ENCODE data around the gene UNC45B. TPM values are rescaled to one million over a fixed set of nuclear protein-coding genes. Genes with fewer than 3 reads are reported as not detected.

UNC45B gene
- total and polyA plus RNA-seq, 2 of the 4 experiments (the other 2 are of a cell fraction), result not detected

DNA sequence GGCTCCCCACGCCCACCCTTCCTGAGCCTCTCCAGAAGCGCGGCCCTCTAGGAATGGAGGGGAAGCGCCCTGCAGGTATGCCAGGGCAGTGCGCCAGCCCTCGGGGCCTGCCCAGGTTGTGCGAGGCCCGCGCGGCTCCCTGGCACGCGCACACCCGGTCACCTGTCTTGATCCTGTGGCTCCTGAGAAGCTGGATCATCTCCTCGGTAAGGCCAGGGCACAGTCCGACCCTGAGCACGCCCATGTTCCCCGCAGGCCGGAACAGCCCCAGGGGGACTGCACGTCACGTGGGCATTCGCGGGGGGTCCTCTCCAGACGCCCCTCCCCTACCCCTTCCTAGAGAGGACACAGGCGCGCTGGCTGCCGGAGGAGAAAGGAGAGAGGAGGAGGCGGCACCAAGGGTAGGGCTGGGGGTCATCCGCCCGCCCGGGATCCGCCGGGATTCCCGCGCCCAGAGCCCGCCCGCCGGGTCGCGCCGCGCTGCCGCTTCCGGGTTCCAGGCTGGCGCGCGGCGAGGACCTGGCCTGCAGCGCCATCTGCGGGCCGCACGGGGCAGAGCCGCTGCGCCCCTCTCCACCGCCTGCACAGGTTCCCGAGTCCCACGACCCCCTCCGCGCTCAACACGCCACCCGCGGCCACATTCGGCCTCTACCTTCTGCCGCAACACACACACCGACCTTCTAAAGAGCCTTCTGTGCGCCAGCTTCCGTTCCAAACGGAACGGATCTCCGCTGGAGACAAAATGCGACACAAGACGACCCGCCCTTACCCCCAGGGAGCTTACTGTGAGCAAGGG lies 28.0 kb upstream of the UNC45B start, which contains the start of gene RAD51D:
TSS of gene RAD51D (minus strand) at position 491 of the 796 bp plus-strand sequence. CDS start at position 244, 247 bp downstream.
- Histone ChIP-seq H3K79me1 (ENCODE audit: low read depth in 1 of 2, low read length in 2 of 2) (peaks cover 23 to 38% of the 10 kb centered on the region in 2 experiments), H2BK120ac (ENCODE audit: low read depth, low read length) (peak within 1 kb of the TSS; percentile 84), H3K4ac (ENCODE audit: low read depth, low read length) (peak within 1 kb of the TSS; percentile 91), H3K18ac (ENCODE audit: low read depth, low read length) (peak within 1 kb of the TSS; percentile 48; the same call in 1 of the 2 replicates), H3K9me1 (ENCODE audit: insufficient read depth, low read length) (peaks cover 9% of the 10 kb centered on the region; the same call in 1 of the 2 replicates), H4K20me1 (ENCODE audit: insufficient read depth, low read length) (no peaks in the 10 kb centered on the region), H3K23ac (ENCODE audit: low read depth, low read length) (peak within 1 kb of the TSS; percentile 89), H2AK5ac (ENCODE audit: low read depth, low read length) (peak within 1 kb of the TSS; percentile 75), H3K36me3 (ENCODE audit: control insufficient read depth, insufficient read depth, low read length) (peaks cover 5% of the 10 kb centered on the region; the same call in 1 of the 2 replicates), H2BK15ac (ENCODE audit: low read depth, low read length) (peak within 1 kb of the TSS; percentile 10; the same call in 1 of the 3 replicates), H3K9ac (ENCODE audit: low read depth, low read length) (peak within 1 kb of the TSS; percentile 78), H3K56ac (ENCODE audit: extremely low read depth, insufficient read depth, low read length) (peak within 1 kb of the TSS; percentile 28; the same call in 1 of the 2 replicates), H4K91ac (ENCODE audit: insufficient read depth, low read depth, low read length) (peak within 1 kb of the TSS; percentile 86), H4K5ac (ENCODE audit: low read depth, low read length) (peak within 1 kb of the TSS; percentile 72), H3K4me1 (ENCODE audit: control insufficient read depth, insufficient read depth, low read length) (peaks cover 6% of the 10 kb centered on the region), H3K9me3 (ENCODE audit: control insufficient read depth, insufficient read depth, low read length) (no peaks in the 10 kb centered on the region), H2BK5ac (ENCODE audit: low read depth, low read length, poor library complexity, severe bottlenecking) (peak within 1 kb of the TSS; percentile 27), H3K4me3 (ENCODE audit: insufficient read depth, low read depth, low read length) (peak within 1 kb of the TSS; percentile 61), H3K4me2 (ENCODE audit: low read depth, low read length) (peak within 1 kb of the TSS; percentile 87), H3K14ac (replicated peaks; ENCODE audit: low read depth, low read length) (peak within 1 kb of the TSS; percentile 69), H2AK9ac (replicated peaks; ENCODE audit: low read depth, low read length, poor library complexity) (peak within 1 kb of the TSS; percentile 95), H3K27ac (ENCODE audit: insufficient read depth, low read length) (peak within 1 kb of the TSS; percentile 66), H2AFZ (replicated peaks; ENCODE audit: low read length, poor library complexity) (peak within 1 kb of the TSS; percentile 99), H2BK20ac (ENCODE audit: low read depth, low read length) (peak within 1 kb of the TSS; percentile 69; the same call in 1 of the 2 replicates), H4K8ac (ENCODE audit: low read depth in 2 of 2, low read length in 2 of 2) (peak within 1 kb of the TSS; percentile 84 to 85), H3K27me3 (ENCODE audit: control insufficient read depth, insufficient read depth, low read length) (no peaks in the 10 kb centered on the region)
- peak; percentile 94 for ATAC-seq (ENCODE audit: low read depth)
- intact Hi-C loops (cut with micrococcal nuclease) (loop anchor here (1.0 to 5.0 kb wide), 3 partner anchors 121 to 699 kb away; partner anchors contain the start of gene LIG3), dilution Hi-C loops (cut with HindIII; ENCODE audit: low sequenced_read_pairs, unreplicated experiment) (no loop called here), in situ Hi-C loops (cut with MboI; ENCODE audit: low sequenced_read_pairs) (loop anchor here (10.0 to 25.0 kb wide), 4 partner anchors 482 to 857 kb away; partner anchors contain the start of genes CCL2 and CCL7)
- BruUV-seq (replicated peaks), result no TSS peak
- WGBS, 2 experiments (ENCODE audit: extremely low coverage in 2 of 2, insufficient read length in 1 of 2), result 2% methylated on average over 15 of the region's 72 CpGs; no CpG with 5 or more reads in 1 of the 2 experiments
- ChIA-PET CTCF (interaction anchor here (0.5 to 1.0 kb wide), 4 partner anchors 8 to 577 kb away, joined by 3 to 5 read pairs (median 3); no protein-coding TSS in a partner anchor), POLR2A (ENCODE audit: unreplicated experiment) (interaction anchor here (1.1 kb wide), 1 partner anchor 123 kb away, joined by 3 read pairs; no protein-coding TSS in a partner anchor)
- peak; percentile 56 for DNase-seq
- TF ChIP-seq RAD21 (IDR thresholded peaks at IDR 0.05; ENCODE audit: low read length), result peak; percentile 93
- TF ChIP-seq RCOR1 (IDR thresholded peaks at IDR 0.05; ENCODE audit: insufficient replicate concordance, low read length), result no peak
- no peak for TF ChIP-seq CEBPB (IDR thresholded peaks at IDR 0.05; ENCODE audit: low read depth, low read length)
- TF ChIP-seq, protein P1, sequence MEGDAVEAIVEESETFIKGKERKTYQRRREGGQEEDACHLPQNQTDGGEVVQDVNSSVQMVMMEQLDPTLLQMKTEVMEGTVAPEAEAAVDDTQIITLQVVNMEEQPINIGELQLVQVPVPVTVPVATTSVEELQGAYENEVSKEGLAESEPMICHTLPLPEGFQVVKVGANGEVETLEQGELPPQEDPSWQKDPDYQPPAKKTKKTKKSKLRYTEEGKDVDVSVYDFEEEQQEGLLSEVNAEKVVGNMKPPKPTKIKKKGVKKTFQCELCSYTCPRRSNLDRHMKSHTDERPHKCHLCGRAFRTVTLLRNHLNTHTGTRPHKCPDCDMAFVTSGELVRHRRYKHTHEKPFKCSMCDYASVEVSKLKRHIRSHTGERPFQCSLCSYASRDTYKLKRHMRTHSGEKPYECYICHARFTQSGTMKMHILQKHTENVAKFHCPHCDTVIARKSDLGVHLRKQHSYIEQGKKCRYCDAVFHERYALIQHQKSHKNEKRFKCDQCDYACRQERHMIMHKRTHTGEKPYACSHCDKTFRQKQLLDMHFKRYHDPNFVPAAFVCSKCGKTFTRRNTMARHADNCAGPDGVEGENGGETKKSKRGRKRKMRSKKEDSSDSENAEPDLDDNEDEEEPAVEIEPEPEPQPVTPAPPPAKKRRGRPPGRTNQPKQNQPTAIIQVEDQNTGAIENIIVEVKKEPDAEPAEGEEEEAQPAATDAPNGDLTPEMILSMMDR (conservative IDR thresholded peaks at IDR 0.05; ENCODE audit: low read depth, low read length), result peak; percentile 97
- TF ChIP-seq MXI1 (IDR thresholded peaks at IDR 0.05; ENCODE audit: borderline replicate concordance, low read depth, low read length), result peak; percentile 61; the same call in 1 of the 2 replicates
- no peak for TF ChIP-seq BHLHE40 (IDR thresholded peaks at IDR 0.05; ENCODE audit: low read depth, low read length)
- no peak for TF ChIP-seq FOS (IDR thresholded peaks at IDR 0.05; ENCODE audit: low read depth, low read length)
- peak; percentile 94 for TF ChIP-seq SMC3 (IDR thresholded peaks at IDR 0.05; ENCODE audit: low read depth, low read length)
- peak; percentile 43; the same call in 1 of the 2 replicates for TF ChIP-seq MAZ (IDR thresholded peaks at IDR 0.05; ENCODE audit: borderline replicate concordance, low read depth, low read length)
- TF ChIP-seq POLR2A (IDR thresholded peaks at IDR 0.05; ENCODE audit: low read depth, low read length), result 0 out of 2 replicates have a peak, but pooled peaks have one; percentile 31
- no peak for TF ChIP-seq RFX5 (IDR thresholded peaks at IDR 0.05; ENCODE audit: low read depth, low read length)
- TF ChIP-seq, protein P2, sequence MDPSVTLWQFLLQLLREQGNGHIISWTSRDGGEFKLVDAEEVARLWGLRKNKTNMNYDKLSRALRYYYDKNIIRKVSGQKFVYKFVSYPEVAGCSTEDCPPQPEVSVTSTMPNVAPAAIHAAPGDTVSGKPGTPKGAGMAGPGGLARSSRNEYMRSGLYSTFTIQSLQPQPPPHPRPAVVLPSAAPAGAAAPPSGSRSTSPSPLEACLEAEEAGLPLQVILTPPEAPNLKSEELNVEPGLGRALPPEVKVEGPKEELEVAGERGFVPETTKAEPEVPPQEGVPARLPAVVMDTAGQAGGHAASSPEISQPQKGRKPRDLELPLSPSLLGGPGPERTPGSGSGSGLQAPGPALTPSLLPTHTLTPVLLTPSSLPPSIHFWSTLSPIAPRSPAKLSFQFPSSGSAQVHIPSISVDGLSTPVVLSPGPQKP (IDR thresholded peaks at IDR 0.05; ENCODE audit: borderline replicate concordance, low read depth, low read length), result no peak

Data from IMR-90 (cell line).